Ishikawa (cell line): ENCODE data around the gene DNAL4.

Source experiments
- CEBPB ChIP-seq: IDR thresholded peaks from 2 replicates; pipeline ENCODE4 v1.6.1; 2012
- CREB1 ChIP-seq: IDR thresholded peaks from 2 replicates; pipeline ENCODE4 v1.6.1; 2012; ENCODE audit warnings: low read depth
- EGR1 ChIP-seq: IDR thresholded peaks from 2 replicates; pipeline ENCODE4 v1.6.1; 2012
- EP300 ChIP-seq: IDR thresholded peaks from 2 replicates; pipeline ENCODE4 v1.6.1; 2012; ENCODE audit warnings: borderline replicate concordance
- FOXM1 ChIP-seq: IDR thresholded peaks from 2 replicates; pipeline ENCODE4 v1.6.1; 2012; ENCODE audit warnings: low read depth, borderline replicate concordance
- NFIC ChIP-seq: IDR thresholded peaks from 2 replicates; pipeline ENCODE4 v1.6.1; 2012
- RAD21 ChIP-seq: IDR thresholded peaks from 2 replicates; pipeline ENCODE4 v1.6.1; 2012; ENCODE audit warnings: low read depth
- TAF1 ChIP-seq: IDR thresholded peaks from 2 replicates; pipeline ENCODE4 v1.6.1; 2012; ENCODE audit warnings: low read depth, mild to moderate bottlenecking
- TCF12 ChIP-seq: IDR thresholded peaks from 2 replicates; pipeline ENCODE4 v1.6.1; 2012; ENCODE audit warnings: low read depth
- TEAD4 ChIP-seq: IDR thresholded peaks from 2 replicates; pipeline ENCODE4 v1.6.1; 2012
- YY1 ChIP-seq: IDR thresholded peaks from 2 replicates; pipeline ENCODE4 v1.6.1; 2012; ENCODE audit warnings: low read depth
- ZBTB7A ChIP-seq: IDR thresholded peaks from 2 replicates; pipeline ENCODE4 v1.6.1; 2012; ENCODE audit warnings: low read depth
- TF ChIP-seq, protein P1 (sequence below): IDR thresholded peaks from 2 replicates; pipeline ENCODE4 v1.6.1; 2012
- TF ChIP-seq, protein P2 (sequence below): IDR thresholded peaks from 2 replicates; pipeline ENCODE4 v1.6.1; 2012
- TF ChIP-seq, protein P3 (sequence below): IDR thresholded peaks from 2 replicates; pipeline ENCODE4 v1.6.1; 2012; ENCODE audit warnings: low read depth, mild to moderate bottlenecking

The DNAL4 gene

DNA sequence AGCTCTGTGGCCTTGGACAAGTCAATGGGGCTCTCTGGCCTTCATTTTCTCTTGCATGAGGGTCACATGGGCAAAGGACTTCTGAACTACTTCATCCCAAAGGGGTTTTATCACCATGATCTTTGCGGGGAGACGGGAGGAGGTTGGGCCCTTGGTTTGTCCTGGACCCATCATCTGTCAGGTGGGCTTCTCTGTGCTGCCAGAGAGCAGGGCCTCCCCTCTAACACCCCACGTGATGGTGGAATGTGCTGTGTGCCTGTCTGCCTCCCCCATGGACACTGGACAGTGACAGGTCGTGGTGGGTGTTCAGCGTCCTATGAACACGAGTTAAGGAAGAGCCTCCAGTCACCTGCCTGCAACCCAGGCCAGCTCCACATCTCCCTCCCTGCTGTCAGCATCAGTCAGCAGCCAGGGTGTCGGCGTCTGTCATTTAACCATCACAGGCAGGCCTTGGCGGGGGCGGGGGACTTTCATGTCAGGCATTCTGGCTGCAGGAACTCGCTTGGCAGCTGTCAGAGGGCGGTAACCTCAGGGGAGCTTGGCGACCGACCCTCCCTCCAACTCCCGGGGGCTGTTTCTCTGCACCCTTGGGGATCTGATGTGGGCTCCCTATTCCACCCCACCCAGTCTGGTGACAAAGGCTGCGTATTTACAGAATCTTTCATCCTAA lies 35.5 kb downstream of the DNAL4 start:
- TF ChIP-seq NFIC (no peak), ZBTB7A (no peak), CREB1 (no peak), TCF12 (no peak)
- TF ChIP-seq, protein P1, sequence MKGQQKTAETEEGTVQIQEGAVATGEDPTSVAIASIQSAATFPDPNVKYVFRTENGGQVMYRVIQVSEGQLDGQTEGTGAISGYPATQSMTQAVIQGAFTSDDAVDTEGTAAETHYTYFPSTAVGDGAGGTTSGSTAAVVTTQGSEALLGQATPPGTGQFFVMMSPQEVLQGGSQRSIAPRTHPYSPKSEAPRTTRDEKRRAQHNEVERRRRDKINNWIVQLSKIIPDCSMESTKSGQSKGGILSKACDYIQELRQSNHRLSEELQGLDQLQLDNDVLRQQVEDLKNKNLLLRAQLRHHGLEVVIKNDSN = no peak

DNA sequence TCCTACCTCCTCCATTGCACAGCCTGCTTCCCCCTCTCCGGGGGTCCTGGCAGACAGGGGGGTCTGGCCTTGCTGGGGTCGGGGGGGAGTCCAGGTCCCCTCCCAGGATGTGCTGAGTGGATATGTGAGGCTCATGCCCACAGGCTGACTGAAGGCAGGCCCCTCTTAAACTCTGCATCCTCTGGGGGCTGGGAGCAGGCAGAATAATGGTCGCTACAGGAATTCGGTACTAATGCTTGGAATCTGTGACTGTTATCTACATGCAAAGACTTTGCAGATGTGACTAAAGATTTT lies 36.5 kb downstream of the DNAL4 start:
- TF ChIP-seq, protein P2, sequence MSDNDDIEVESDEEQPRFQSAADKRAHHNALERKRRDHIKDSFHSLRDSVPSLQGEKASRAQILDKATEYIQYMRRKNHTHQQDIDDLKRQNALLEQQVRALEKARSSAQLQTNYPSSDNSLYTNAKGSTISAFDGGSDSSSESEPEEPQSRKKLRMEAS = no peak
- no peak for TF ChIP-seq EP300
- TF ChIP-seq TCF12 = no peak
- TF ChIP-seq NFIC = no peak
- no peak for TF ChIP-seq YY1
- TF ChIP-seq RAD21 = no peak
- no peak for TF ChIP-seq EGR1
- TF ChIP-seq, protein P1 = no peak
- no peak for TF ChIP-seq TAF1
- TF ChIP-seq CEBPB = no peak
- TF ChIP-seq, protein P3, sequence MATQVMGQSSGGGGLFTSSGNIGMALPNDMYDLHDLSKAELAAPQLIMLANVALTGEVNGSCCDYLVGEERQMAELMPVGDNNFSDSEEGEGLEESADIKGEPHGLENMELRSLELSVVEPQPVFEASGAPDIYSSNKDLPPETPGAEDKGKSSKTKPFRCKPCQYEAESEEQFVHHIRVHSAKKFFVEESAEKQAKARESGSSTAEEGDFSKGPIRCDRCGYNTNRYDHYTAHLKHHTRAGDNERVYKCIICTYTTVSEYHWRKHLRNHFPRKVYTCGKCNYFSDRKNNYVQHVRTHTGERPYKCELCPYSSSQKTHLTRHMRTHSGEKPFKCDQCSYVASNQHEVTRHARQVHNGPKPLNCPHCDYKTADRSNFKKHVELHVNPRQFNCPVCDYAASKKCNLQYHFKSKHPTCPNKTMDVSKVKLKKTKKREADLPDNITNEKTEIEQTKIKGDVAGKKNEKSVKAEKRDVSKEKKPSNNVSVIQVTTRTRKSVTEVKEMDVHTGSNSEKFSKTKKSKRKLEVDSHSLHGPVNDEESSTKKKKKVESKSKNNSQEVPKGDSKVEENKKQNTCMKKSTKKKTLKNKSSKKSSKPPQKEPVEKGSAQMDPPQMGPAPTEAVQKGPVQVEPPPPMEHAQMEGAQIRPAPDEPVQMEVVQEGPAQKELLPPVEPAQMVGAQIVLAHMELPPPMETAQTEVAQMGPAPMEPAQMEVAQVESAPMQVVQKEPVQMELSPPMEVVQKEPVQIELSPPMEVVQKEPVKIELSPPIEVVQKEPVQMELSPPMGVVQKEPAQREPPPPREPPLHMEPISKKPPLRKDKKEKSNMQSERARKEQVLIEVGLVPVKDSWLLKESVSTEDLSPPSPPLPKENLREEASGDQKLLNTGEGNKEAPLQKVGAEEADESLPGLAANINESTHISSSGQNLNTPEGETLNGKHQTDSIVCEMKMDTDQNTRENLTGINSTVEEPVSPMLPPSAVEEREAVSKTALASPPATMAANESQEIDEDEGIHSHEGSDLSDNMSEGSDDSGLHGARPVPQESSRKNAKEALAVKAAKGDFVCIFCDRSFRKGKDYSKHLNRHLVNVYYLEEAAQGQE = no peak
- no peak for TF ChIP-seq CREB1
- TF ChIP-seq FOXM1 = no peak
- TF ChIP-seq TEAD4 = no peak
- TF ChIP-seq ZBTB7A = no peak

DNA sequence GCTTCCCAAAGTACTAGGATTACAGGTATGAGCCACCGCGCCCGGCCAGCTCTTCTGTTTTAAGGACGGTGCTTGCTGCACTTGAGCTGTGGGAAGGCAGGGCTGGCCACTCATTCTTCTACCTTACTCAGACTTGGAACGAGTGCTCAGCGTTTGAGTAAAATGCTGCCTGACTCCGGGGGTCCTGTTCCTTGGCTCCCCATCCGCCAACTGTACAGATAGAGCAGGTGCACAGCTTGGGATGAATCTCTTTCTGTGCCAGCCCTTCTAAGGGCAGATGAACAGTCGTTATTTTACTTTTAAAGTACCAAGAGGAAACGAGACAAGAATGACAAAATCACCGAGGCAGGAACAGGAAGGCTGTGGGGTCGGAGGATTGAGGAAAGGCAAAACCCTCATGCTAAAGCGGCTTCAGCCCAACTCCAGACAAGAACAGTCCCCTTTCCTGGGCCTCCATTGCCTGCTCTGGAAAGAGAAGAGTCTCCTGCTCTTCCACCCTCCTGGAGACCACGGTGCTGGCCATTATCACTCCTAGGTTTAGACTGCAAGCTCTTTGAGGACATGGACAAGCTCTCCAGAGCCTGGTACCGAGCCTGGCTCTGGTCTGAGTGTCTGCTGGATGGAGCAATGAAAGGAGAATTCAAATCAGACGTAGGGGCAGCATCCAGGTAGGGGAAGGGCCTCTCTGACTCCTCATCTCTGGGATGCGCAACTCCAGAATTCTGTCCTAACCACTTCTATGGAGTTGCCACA lies 37.1 kb downstream of the DNAL4 start:
- TF ChIP-seq CEBPB (no peak), YY1 (no peak), TCF12 (no peak), ZBTB7A (no peak), RAD21 (no peak), TEAD4 (no peak), EGR1 (no peak), CREB1 (no peak), EP300 (no peak), FOXM1 (no peak), NFIC (no peak), TAF1 (no peak)
- TF ChIP-seq, protein P3 = no peak
- TF ChIP-seq, protein P1 = no peak
- TF ChIP-seq, protein P2 = no peak

DNA sequence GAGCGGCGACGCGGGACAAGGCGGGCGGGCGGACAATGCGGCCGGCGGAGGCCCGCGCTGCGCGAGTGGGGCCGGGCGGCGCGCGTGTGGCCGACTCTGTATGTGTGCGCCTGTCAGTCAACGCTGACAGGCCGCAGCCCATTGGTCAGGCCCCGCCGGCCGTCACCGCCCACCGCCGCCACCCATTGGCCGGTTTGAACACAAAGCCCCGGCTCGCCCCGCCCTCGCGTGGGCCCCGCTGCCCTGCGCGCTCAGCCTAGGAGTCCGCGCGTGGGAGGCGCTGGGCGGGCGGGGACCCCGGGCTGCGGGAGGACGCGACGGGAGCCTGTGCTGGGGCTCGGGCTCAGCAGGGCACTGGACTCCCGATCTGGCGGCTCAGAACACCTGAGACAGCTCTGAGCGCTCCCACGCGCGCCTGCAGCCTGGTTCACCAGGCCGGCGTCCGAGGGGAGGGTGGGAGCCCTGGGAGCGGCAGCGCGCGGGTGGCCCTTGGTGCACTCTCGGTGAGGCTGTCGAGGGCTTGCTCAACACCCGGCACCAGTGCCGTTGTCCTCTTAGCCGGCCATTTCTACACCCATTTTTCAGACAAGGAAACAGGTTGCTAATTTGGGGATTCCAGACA lies 37.9 kb downstream of the DNAL4 start, which contains the start of gene SUN2:
Gene SUN2 (minus strand): TSS at position 88 of the 622 bp plus-strand sequence. CDS start 3,370 bp downstream, outside the sequence.
- no peak; the same call in 1 of the 2 replicates for TF ChIP-seq ZBTB7A
- peak; percentile 10; the same call in 1 of the 2 replicates for TF ChIP-seq CEBPB
- TF ChIP-seq, protein P2 = 0 out of 2 replicates have a peak, but pooled peaks have one; percentile 10
- TF ChIP-seq TCF12 = peak; percentile 29; the same call in 1 of the 2 replicates
- TF ChIP-seq TAF1 = peak; percentile 62; the same call in 1 of the 2 replicates
- TF ChIP-seq EP300 = no peak
- TF ChIP-seq, protein P3 = no peak
- no peak for TF ChIP-seq TEAD4
- TF ChIP-seq NFIC = no peak
- TF ChIP-seq RAD21 = no peak
- peak; percentile 86 for TF ChIP-seq EGR1
- TF ChIP-seq CREB1 = no peak; the same call in 1 of the 2 replicates
- TF ChIP-seq YY1 = no peak
- TF ChIP-seq, protein P1 = no peak
- TF ChIP-seq FOXM1 = peak; percentile 95
